GM21515 (cell line): Measurements from ENCODE around the gene ABCC5.

Source experiments
- ATAC-seq: cut with Tn5 transposase; IDR thresholded peaks from one replicate; pipeline ENCODE4 v1.9.1; 2021; ENCODE audit not compliant: unreplicated experiment

Gene ABCC5

DNA sequence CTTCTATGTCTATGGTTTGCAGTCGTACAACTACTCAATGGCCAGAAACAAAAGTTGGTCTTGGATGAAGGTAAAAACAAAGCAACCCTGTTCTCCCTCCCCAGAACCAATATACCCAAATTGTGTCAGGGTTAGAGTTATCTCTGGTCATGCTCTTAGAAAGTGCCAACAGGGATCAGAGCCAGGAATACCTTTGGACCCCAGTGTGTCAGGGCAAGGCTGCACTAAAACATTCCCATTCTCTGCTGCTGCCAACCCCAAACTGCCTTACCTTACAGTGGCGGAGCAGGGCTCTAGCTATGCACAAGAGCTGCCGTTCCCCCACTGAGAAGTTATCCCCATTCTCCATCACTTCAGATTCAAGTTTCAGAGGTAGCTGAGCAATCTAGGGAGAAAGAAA lies 90.6 kb downstream of the ABCC5 start:
- ATAC-seq, result no peak

GRCh38 chr3:183924956-183925355 lies 92.7 kb downstream of the ABCC5 start:
- no peak for ATAC-seq

DNA sequence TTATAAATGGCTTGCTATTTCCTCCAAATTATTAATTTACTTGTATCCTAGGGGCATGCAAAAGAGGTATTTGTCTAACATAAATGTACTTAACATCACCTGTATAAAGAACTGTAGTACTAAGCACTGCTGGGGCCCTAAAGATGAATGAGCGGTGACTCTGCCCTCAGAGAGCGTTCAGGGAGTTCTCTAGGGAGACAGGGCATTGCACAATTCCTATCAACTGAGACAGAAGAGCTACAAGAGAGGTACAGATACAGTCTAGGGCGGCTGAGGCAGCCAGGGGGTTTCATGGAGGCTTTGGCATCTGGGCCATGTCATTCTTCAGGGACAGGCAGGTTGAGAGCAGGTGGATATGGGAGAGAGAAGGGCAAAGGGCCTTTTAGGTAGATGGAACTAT lies 93.1 kb downstream of the ABCC5 start:
- ATAC-seq, result no peak

DNA sequence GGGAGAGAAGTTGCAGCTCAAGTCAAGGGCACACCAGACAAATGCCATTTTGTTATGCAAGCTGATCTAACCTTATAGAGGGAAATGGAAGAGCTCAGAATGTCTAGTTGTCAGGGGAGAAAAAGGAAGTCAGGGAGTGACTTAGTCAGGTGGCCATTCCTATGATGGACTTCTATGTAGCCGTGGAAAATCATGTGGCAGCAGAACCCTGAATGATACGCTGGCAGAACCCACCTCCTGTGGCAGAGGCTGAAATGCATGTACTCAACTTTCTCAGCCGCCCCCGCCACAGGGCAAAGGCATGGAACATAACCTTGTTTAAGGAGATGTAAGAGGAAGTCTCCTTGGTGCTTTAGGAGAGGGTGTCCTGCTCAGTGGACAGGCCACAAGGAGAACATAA lies 95.3 kb downstream of the ABCC5 start:
- no peak for ATAC-seq

GRCh38 chr3:183921096-183921495 lies 96.6 kb downstream of the ABCC5 start:
- no peak for ATAC-seq

DNA sequence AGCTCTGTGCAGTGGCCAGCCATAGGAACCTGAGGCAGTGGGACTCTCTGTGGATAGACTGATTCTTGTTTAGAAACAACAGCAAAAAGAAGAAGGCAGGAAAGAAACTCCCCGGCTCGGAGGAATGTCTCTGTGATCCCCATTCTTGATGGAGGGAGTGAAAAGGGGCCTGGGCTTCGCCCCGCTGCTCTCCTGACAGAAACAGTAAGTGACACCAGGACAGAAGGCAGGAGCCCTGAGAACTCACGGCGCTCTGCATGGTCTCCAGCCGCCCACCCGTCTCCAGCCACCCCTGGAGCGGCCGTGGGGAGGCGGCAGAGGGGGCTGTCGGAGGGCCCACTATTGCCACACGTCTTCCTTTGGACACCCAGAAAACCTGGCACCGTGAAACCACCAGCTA lies 97.3 kb downstream of the ABCC5 start:
- ATAC-seq, result no peak

- no peak for ATAC-seq
Observed at GRCh38 chr3:183918178-183918577, 99.5 kb downstream of the ABCC5 start.

DNA sequence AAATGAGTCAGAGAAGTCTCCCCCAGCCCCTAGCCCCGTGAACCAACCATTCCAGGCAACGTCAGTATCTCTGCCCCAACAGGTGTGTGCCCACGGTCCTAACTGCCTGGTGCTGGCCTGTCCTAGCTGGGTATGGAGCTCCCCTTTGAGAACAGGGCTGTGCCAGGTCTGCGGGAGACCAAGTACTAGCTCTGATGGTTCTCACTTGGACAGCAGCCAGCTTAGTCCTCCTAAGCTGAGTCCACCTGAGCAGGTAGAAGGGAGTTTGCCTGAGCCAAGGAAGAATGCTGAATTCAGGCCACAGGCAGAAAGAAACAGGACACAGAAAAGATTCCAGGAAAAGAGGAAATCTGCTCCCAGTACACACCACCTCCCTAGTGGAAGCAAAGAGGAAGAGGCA lies 99.9 kb downstream of the ABCC5 start:
- ATAC-seq, result no peak

GRCh38 chr3:183914856-183915255 lies 102.8 kb downstream of the ABCC5 start:
- no peak for ATAC-seq

- no peak for ATAC-seq
Observed at GRCh38 chr3:183913580-183913920, 104.1 kb downstream of the ABCC5 start.

DNA sequence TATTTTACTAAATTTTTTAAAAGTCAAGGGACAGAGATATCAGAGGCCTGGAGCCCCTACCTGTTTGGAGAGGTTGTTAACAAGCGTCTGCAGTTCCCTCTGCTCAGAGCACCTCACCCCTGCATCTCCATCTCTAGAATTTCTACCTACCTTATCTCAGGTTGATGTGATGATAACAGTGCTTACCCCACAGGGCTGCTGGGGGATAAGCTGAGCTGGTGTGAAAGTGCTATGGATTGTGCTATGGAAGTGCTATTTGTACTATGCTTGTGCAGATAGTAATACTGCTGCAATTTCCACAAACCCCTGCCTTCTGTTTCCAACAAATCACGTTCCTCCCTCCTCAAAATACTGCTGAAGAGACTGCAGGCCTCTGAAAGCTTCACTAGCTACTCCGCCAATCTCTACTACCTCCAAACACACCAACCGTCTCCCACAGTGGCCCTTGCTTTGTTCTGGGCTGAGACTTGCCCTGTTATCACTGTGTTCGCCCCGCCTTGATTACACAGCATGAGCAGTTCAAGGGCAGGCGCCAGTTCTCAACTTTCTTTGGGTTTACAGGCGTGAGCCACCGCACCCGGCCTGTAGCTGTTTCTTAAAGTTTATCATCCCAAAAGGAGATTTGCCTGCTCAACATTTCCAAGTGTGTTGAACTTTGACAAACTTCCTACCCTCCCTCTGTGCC lies 104.6 kb downstream of the ABCC5 start:
- no peak for ATAC-seq

DNA sequence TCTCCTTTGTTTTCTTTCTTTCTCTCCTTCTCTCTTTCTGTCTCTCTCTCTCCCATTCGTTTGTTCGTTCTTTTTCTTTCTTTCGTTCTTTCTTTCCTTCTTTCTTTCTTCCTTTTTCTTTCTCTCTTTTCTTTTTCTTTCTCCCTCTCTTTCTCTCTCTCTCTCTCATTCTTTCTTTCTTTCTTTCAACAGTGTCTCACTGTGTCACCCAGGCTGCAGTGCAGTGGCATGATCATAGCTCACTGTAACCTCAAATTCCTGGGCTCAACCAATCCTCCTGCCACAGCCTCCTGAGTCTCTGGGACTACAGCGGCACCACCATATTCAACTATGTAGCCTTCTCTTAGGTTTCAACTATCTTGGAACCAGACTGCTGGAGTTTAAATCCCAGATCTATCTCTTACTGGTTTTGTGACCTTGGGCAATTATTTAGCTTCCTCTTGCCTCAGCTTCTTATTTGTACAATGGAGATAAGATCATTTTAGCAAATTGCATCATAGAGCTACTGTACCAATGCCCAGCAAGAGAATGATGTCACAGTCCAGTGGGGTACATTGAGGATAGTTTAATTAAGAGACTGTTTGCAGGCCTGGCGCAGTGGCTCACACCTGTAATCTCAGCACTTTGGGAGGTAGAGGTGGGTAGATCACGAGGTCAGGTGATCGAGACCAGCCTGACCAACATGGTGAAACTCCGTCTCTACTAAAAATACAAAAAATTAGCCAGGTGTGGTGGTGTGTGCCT lies 105.7 kb downstream of the ABCC5 start:
- no peak for ATAC-seq

GRCh38 chr3:183911087-183911486 lies 106.6 kb downstream of the ABCC5 start:
- ATAC-seq, result no peak

- no peak for ATAC-seq
Observed at GRCh38 chr3:183909030-183909600, 108.6 kb downstream of the ABCC5 start.

DNA sequence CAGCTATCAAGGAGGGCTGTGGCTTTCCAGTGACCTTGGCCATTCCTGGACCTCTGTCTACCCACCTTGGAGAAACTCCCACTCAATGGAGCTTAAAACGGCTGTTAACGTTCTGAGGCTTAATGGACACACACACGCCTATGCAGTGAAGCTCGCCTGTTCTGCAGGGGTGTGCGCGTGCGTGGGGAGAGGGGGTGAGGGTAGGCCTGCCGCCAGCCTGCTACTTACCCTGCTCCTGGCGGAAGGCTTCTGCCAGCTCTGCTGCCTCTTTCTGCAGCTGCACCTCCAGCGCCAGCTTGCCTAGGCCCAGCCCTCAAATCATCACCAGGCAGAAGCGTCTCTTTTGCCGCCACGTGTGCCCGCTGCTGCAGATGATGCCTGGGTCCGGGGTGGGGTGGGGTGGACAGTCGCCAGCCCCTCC lies 109.8 kb downstream of the ABCC5 start:
- no peak for ATAC-seq

GRCh38 chr3:183907176-183907575 lies 110.5 kb downstream of the ABCC5 start:
- no peak for ATAC-seq

DNA sequence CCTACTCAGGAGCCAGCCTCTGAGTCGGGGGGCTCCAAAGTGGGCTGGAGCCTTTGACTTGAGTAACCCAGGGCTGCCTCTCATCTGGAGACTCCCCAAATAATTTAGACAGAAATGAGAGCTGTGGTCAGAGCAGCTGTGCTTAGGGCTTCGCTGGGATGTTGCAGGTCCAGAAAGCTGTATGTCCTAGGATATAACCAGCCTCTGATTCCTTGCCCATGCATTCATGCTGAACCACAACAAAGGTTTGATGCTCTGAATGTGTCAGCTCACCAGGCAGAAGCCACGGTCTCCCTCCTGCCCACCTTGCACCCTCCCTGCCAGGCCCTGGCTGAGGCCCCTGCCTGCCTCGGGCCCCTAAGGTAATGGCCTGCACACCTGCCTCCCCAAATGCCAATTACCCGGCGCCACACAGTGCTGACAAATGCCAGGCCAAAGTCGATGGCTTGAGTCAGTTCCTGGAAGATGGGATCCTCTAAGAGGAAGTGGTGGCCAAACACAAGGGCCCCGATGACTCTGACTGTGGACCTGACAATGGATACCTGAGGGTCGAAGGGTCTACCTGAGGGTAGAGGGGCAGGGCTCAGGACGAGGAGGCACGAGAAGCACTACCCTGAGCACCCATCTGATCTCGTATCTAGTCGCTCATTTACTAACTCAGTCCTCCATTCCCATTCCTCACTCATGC lies 111.3 kb downstream of the ABCC5 start:
- ATAC-seq, result no peak

GRCh38 chr3:183904833-183905780 lies 112.6 kb downstream of the ABCC5 start:
- ATAC-seq, result no peak

DNA sequence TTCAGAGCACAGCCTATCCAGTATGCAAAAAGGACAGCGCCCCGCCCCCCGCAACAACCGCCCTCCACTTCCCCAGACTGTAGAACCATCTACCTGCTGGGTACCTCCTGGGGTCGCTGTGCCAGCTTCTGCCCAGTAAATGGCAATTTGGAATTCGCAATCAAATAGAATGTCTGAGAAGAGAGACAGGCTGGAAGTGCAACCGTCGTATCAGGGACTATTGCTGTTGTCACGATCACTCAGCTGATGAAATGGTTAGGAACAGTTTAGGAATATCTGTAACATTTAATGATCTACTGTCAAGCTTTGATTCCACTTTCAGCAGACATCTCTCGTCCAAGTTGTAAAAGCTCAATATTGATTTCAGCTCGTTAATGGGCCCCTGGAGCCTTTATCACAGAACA lies 119.7 kb downstream of the ABCC5 start:
- ATAC-seq, result no peak

GRCh38 chr3:183897606-183898005 lies 120.1 kb downstream of the ABCC5 start:
- ATAC-seq, result no peak

DNA sequence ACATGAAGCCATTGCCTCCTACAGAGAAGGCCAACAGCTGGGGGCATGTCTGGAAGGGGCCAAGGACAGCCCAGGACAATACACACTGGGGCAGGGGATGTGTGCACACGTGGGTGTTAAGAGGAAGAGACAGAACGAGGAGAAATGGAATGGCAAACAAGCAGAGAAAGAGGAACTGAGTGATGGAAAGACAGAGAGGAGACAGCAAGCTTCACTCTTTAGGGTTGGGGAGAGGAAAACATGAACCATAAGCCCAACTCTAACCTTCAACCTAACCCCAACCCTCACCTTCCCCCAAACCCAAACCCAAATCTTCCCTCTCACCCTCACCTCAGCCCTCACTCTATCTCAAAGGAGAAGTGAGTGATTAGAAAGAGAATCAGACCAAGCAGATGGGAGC lies 121.1 kb downstream of the ABCC5 start:
- no peak for ATAC-seq
